Fibroblast of skin of scalp (primary cell): ENCODE measurements around the gene NDUFV2.

Experiments used
- DNase-seq: peaks from one replicate; pipeline ENCODE4 v3.0.0-alpha.2; 2013

Gene NDUFV2

DNA sequence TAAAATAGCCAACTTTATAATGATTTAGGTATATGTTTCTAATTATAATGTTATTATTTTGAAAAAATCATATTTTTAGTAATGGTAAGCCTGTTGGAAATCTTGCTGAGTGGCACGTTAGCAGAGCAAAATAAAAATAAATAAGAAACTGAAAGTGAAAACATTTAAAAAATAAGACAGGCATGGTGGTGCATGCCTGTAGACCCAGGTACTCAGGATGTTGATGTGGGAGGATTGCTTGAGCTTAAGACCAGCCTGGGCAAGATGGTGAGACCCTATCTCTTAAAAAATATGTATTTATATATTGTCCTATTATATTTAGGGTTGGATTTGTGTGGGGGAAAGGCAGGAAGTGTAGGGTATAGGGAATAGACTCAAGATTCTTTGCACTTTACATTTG lies 18.3 kb downstream of the NDUFV2 start:
- no peak for DNase-seq

DNA sequence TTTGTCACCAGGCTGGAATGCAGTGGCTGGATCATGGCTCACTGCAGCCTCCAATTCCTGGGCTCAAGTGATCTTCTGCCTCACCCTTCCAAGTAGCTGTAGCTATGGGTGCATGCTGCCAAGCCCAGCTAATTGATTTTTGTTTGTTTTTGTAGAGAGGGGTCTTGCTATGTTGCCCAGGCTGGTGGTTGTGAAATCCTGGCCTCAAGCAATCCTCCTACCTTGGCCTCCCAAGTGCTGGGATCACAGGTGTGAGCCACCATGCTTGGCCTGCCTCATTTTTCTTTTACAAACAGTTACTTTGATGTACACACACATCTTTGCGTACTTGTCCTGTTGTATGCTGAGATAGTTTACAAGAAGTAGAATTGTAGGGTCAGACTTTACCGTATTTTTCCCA lies 21.0 kb downstream of the NDUFV2 start:
- no peak for DNase-seq

DNA sequence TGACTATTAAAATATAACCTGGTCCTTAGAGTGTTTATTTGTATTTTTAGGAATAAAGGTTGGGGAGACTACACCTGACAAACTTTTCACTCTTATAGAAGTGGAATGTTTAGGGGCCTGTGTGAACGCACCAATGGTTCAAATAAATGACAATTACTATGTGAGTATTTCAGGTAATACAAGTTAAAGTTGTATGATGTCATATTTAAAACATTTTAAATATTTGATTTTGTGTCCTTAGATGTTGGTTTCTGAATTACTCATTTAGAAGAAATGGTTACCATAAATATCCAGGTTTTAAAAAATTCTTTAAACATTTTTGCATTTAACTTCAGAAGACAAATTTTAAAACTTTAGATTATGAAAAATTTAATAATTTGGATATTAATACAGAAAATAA lies 22.3 kb downstream of the NDUFV2 start:
- DNase-seq, result no peak

DNA sequence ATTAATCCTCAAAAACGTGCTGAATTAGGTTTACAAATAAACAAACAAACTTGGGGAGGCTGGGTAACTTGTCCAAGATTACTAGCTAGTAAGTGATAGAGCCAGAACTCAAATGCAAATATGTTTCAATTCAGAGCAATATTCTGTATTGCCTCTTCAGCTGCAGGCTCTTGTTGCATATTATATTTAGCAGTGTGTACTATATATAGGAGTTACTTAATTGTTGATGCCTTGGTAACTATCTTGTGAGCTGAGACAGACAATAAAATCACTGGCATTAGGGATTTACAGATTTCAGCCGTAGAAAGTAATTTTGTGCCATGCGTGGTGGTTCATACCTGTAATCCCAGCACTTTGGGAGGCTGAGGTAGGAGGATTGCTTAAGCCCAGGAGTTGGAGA lies 23.8 kb downstream of the NDUFV2 start:
- DNase-seq, result no peak

DNA sequence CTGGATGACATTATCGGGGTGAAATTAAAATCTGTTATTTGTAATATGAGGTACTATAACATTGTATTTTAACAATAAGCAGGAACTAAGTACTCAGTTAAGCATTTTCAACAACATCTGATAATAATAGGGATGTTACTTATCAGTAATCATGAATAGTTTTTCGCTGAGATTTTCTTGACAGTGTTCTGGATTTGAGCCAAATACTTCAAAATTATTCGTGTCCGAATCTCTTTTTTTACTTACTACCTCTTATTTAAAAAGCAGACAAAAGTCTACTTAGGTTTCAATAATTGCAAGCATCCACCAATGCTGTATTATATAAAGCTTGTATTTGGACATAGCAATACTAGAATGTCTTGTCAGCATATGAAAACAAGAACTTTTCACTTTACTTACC lies 27.7 kb downstream of the NDUFV2 start:
- DNase-seq, result no peak

DNA sequence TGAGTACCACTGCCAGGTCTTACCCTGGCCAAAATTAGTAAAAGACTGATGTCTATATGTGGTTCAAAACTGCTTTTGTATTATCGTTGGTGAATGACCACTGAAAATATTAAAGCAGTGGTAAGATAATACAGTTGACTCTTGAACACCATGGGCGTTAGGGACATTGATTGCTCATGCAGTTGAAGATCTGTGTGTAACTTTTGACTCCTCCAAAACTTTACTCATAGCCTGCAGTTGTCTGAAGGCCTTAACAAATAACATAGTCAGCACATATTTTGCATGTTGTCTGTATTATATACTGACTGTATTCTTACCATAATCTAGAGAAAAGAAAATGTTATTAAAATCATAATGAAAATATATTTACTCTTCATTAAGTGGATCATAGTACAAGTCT lies 28.3 kb downstream of the NDUFV2 start:
- no peak for DNase-seq

DNA sequence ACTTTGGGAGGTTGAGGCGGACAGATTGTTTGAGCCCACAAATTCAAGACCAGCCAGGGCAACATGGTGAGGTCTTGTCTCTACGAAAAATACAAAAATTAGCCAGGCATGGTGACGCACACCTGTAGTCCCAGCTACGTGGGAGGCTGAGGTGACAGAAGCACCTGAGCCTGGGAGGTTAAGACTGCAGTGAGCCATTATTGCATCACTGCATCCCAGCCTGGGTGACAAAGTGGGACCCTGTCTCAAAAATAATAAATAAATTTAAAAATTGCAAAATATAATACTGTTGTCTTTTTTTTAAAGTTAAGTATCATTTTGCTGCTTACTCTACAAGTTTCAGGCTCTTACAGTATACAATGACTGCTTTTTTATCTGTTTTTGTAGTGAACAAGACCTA lies 30.1 kb downstream of the NDUFV2 start:
- DNase-seq, result no peak

DNA sequence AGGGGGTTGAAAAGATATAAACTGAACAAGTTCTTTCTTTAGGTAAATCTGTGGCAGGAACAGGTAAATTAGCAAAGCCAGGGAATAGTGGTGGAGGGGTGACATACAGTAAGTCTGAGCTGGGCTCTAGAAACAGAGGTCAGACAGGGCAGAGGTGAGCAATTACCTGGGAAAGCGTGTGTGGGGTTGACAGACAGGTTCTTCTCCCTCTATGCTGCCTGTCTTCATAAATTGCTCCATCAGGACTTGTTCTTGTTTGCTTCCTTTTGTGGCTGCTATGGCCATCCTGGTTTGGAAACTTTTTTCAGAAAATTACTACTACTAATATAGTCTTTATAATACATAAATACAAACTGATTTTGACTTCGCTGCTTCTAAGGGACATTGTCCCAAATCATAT lies 30.7 kb downstream of the NDUFV2 start:
- DNase-seq, result no peak

DNA sequence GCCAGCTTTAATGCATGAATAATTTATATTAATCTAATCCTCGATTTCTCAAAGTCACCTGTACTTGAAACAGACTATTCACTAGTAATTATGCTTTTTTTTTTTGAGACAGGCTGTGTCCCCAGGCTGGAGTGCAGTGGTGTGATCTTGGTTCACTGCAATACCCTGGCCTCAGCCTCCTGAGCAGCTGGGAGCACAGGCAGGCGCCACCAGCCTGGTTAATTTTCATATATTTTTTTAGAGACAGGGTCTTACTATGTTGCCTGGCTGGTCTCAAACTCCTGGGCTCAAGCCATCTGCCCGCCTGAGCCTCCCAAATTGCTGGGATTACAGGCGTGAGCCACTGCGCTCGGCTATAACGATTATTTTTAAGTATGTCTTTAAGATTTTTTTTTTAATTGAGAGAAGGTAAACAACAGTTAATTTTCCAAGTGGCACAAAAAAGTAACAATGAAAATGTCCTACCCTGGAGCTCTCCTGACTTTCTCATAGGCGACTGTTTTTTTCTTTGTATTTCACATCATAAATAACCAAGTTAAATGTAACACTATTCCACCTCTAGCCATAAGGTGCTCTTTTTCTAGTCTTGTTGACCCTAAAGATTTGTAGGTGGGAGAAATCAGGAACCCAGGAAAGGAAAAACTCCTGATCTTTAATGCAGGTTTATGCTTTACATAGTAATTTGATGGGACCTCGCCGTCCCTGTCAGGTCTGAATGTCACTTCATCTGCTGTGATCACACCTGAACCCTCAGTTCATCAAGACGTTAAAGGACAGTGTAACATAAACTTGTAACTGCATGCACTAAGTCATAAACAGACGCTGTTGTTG lies 32.8 kb downstream of the NDUFV2 start:
- no peak for DNase-seq

DNA sequence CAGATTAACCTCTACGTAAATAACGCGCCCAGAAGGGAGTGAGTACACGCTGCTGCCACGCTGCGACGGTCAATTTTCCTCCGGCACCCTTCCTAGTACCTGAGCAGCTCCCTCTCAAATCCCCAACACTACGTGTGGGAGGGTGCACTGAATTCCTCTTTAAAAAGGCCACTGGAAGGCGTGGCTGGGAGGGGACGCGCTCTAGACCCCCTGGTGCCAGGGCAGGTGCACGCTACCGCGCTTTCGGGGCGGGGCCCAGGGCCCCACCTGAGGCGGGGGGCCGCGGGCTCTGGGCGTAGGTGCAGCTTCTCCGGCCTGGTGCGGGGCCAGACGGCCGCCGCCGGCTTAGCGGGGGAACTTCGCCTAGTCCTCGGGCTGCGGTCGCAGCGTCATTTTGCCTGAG lies 33.4 kb downstream of the NDUFV2 start:
- no peak for DNase-seq

DNA sequence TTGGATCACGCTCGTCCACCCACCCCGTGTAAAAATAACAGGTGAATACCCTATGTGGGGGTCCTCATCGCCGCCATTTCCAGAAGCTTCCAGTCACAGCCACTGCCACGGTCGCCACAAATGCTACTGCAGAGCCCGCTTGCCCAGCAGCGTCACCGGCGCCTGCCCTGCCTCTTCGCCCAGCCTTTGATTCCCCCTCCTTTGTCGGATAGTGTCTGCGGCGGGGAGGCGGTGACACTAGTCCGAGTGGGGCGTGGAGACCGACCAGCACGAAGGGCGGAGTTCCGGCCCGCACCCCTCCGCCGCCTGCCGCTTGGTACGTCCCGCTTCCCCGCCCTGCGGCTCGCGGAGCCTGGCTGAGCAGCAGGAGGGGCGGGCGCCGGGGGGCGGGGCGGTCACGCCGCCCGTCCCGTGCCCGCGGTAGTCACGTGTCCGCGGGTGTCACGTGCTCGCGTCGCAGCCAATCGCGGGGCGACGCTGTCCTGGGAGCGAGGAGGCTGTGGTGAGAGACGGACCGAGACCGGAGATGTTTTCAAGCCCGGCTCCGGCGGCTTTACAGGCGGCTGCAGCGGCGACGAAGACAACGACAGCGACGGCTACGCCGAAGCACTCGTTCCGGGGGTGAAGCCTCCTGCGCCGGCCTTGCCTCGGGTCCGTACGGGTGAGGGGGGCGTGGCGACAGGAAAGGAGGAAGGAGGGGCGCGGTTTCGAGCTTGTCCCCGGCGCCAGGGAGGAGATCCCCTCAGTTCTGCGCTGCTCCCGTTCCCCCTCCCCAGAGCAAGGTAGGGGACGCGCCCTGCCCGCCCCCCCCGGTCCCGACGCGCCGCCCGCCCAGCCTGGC lies 34.0 kb downstream of the NDUFV2 start, which contains the start of gene ANKRD12:
ANKRD12 (plus strand) TSS at position 467 of the 841 bp plus-strand sequence. CDS start 45,652 bp downstream, outside the sequence.
- DNase-seq, result peak; percentile 97

DNA sequence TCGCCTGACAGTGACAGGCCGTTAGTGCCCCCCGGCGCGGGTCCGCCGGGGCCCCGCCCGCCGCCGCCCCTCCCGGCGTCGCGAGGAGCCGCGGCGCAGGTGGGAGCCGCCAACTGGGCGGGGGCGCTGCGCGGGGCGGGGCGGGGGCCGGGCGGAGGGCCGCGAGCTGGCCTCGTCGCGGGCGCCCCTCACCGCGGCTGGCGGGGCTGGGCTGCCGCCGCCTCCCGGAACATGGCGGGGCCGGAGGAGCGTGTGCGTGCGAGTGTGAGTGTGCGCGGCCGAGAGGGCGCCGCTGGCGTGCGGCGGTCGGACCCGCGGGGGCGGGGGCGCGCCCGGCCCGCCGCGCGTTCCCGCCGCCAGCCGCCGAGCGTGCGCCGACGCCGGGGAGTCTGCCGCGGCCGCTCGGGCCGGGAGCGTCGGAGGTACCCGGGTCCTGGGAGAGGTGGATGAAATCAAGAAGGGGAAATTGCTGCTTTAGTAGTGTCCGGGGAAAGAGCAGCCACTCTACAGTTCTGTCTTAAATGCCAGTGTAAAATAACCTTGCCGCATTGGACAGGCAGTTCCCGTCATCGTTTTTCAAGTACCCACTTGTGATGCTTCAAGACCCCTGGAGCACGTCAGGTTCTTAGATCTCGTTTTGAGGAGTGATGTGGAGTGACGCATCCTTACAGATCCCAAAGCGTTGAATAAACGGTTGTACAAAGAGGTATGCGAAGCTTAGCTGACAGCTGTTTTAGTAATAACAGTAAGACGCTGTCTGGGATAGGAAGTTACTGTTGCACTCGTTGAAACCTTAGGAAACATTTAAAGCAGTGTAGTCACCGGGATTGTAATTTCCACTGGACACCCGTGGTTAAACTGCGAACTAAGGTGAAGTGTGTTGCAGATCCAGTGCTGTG lies 34.9 kb downstream of the NDUFV2 start:
- DNase-seq, result peak; percentile 78

DNA sequence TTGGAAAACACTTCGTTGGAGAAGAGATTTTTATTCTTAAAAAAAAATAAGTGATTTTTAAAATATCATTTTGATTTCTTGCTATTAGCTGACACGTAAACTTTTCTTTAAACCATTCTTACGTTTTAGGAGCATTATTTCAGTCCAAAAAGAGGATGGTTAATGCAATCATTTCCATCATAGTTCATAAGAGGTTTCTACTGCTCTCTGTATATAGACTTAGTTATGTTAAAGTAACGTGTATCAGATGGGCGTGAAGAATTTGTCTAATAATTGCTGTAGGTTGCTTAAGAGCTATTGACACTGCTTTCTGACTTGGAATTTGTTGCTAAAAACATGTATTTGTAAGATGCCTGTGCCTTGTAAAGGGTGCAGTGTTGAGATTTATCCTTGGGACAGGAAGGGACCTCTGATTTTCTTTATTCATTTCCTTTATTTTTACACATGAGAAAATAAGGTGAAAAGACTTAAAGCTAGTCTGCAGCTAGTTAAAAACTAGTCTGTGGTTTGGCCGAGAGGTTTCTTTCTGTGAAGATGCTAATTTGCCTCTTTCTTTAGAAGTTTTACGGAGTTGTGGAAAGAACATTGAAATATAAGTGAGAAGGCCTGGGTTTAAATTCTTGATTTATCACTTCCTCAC lies 37.0 kb downstream of the NDUFV2 start:
- DNase-seq, result no peak

DNA sequence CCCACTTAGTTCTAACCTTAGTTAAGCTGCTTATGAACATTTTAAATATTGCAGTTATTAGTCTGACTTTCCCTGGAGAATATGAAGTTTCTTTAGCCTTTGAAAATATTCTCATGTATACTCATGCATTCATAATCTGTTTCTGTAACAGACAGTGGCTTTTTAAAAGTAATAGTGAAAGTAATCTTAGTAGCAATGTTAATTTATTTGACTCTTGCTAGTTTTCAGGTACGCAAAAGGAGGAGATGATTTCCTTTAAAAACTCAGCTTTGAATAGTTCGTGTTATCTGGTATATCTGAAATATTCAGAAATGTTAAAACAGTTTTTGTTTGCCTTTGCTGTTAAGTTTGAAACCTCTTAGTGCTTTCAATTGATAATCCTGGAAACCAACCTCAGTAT lies 37.9 kb downstream of the NDUFV2 start:
- DNase-seq, result no peak

DNA sequence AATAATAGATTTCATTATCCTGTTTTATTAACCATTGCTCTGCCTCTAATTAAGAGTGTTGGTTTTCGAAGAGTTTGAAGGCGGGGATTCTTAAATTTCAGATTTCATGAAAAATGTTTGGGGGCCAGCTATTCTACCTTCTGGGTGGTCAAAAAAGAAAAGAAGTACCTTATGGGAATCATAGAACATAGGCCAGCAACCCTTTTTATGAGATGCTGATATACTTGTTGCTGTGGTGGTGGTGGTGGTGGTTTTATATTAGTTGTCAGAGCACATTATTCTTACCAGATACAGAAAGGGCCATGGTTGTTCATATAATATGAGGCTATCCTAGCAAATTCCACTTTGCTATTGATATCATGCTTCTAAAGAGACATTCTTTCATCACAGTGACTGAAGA lies 38.5 kb downstream of the NDUFV2 start:
- DNase-seq, result no peak

DNA sequence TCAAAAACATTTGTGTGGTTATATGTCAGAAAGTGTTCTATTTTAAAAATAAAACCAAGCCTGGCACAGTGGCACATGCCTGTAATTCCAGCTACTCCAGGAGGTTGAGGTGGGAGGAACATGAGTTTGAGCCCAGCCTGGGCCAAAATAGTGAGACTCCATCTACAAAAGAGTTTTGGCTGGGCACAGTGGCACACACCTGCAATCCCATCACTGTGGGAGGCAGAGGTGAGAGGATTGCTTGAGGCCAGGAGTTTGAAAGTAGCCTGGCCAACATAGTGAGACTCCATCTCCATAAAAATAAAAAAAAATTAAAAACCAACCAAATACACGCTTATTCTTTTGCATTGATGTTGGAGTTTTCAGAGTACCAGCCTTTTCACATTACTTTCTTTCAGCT lies 43.7 kb downstream of the NDUFV2 start:
- no peak for DNase-seq

DNA sequence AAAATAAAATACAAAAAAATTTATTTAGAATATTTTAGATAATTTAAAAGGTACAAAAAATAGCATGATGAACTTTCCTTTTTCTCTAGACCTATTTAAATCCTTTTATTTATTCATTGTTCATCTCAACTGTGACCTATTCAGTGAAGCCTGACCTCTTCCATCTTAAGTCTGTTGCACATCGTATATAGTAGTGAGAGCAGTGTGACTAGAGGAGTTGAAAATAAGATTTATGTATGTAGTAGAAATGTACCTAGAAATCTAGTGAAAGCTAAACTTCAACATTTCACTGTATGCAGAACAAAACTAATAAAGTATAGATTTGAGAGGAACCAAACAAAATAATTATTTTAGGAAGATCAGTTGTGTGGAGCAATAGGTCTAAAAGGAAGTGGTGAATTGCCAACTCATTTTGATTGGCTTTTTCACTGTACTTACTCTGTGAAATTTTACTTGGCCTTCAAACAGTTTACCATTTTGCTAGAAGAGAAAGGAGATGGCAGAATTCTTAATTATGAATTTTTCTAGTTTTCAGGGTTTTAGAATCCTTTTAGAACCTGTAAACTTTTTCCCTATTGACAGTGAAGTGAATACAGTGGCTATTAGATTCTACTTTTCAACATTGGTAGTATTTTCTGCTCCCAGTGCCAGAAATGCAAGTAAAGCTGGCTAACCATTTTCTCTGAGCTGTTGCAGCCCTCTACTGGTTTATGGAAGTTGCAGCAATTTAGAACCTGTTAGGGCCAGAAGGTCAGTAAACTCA lies 45.1 kb downstream of the NDUFV2 start:
- peak; percentile 77 for DNase-seq

DNA sequence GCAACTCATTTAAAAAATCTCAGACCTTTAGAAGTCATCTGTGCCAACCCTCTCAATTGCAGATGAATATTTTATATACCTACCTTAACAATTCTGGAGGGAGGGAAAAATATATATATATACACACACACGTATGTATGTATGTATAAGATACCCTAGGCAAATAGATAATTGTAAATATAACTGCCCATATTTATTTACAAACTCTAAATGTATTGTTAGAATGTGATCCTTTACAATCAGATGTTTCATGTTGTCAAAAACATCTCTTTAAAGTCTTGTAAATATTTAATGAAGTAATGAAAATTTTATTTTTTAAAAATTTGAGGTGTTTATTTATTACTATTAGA lies 45.7 kb downstream of the NDUFV2 start:
- no peak for DNase-seq

DNA sequence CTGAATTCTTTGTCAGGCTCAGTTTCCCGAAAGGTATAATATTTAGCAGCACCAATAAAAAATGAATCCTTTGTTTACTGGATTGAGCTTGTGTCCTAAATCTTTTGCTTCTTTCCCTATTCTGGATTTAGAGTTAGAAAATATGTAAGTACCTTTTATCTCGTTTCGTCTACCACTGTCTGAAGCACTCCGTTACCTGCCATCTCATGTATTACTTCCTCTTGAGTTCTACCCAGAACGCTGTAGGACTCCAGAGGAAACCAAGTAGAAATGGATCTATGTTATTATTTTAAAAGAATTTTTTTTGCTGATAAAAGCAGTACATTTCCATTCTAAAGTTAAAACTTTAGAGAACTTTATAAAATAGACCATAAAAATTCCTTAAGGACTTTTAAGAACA lies 47.6 kb downstream of the NDUFV2 start:
- DNase-seq, result no peak

DNA sequence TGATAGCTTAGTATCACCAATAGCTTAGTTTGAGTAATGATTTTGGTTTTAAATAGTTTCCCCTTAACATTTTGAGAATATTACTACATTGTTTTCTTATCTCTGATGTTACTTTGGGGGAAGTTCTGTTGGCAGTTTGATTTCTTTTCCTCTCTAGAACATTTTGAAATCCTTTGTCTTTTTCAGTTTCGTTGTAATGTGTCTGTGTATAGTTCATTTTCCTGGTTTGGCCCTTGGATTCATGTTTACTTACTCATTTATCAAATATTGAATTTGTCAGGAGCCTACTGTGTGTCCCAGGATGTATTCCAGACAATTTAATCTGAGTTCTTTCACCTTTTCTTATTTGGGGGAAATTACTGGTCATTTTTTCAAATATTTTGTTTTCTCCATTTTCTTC lies 50.8 kb downstream of the NDUFV2 start:
- no peak for DNase-seq

DNA sequence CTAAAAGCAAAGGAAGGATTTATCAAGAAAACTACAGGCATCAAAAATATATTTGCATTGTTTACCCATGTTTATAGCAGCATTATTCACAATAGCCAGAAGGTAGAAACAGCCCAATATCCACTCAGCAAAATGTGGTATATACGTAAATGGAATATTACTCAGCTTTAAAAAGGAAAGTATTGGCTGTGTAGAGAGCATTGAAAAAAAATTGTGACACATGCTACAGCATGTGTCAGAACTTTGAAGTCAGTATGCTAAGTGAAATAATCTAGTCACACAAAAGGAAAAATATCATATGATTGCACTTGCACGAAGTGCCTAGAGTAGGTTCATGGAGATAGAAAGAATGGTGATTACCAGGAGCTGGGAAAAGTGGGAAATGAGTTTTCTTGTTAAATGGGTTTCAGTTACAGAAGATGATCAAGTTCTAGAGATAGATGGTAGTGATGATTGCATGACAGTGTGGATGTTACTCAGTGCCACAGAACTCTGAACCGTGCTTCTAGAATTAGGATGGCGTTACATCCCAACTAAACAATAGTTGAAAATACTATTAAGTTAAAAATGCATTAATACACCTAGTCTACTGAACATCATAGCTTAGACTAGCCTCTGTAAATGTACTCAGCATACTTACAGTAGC lies 54.2 kb downstream of the NDUFV2 start:
- no peak for DNase-seq
